Endometrium (tissue), 2 donors: ENCODE data around the gene ASCC1.
"Not testable (repeated sequence)": the region's sequence is repeated elsewhere in the genome, so short reads cannot be mapped to it uniquely, and the experiment has no call there.

Source experiments
- FAIRE-seq: peaks from 2 replicates; lab custom pipeline; 2012; peaks lifted over from hg19 to GRCh38; lab: Jason Lieb, UNC
- donor health status: control.
- donor health status: control.

The ASCC1 gene

DNA sequence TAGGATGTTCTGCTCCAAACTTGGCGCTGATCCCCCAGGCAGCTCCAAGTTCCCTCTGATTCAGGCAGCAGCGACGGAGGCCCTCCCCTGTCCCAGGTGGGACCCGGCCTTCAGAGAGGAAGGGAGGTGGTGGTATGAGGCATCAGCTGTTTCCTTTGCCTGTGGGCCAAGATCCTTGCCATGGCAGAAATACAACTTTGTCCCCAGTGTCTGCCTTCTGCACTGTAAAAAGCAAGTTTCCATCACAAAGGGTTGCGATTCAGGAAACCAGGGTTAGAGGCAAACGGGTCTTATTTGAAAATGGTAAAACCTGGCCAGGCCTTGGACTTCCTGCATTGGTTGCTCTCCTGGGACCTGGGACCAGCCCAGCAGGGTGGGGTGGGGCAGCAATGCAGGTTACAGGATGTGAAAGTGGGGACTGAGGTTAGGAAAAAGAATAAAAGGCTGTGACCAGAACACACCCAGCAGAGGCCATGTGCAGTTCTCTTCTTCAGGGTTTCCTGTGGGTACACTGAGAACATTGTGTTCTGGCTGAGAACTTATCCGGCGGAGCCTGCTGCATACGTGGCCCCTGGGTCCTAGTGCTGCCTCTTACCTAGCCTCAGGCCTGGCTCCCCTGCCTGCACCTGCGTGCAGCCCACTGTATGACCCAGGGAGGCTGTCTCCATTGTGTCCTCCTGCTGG is 32.5 kb upstream of the ASCC1 start:
- FAIRE-seq, result no peak

DNA sequence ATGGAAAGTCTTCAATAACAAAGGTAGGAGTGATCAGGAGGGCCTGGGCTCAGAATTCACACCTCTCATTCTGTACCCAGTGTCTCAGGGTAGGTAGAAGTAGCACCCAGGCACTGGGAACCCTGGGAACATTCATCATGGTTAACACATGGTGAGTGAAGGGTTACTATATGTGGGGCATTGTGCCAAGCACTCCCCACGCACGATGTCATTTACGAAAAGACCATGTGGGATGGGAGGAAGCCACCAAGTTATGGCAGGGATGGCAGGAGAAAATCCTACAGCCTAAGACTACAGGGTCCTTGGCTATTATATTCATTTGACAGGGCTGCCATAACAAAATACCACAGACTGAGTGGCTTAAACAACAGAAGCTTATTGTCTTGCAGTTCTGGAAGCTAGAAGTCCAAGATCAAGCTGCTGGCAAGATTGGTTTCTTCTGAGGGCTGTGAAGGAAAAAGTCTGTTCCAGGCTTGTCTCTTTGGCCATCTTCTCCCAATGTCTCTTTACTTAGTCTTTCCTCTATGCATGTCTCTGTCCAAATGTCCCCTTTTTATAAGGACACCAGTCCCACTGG is 30.0 kb upstream of the ASCC1 start:
- no peak for FAIRE-seq

- no peak for FAIRE-seq
These were observed 28.5 kb upstream of the ASCC1 start for GRCh38 chr10:72244573-72245038.

DNA sequence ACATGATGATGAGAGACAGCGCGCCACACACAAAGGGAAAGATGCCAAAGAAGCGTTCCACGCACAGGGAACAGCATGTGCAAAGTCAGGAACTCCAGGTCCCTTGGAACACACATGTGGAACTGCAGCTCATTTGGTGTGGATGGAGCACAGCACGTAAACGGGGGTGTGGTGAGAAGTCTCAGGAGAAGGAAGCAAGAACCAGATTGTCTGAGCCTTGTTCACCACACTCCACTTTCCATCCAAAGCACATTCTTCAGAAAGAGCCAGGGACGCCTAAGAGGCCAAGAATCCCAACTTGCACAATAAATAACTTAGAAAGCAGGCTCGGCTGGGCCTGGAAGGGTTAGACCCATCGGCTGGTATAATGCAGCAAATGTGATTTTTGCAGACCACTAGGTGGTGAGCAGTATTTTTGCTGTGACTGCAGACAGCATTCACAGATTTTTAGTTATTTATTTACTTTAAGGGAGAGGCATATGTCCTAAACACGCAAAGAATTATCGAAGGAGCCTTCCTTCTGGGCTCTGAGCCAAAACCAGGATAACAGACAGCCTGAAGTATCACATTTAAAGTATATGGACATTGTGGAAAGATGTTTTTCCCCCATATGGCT is 27.9 kb upstream of the ASCC1 start:
- FAIRE-seq, result no peak

- no peak for FAIRE-seq
These were observed 26.6 kb upstream of the ASCC1 start for GRCh38 chr10:72242675-72243074.

- no peak for FAIRE-seq
These were observed 25.7 kb upstream of the ASCC1 start for GRCh38 chr10:72241691-72242252.

DNA sequence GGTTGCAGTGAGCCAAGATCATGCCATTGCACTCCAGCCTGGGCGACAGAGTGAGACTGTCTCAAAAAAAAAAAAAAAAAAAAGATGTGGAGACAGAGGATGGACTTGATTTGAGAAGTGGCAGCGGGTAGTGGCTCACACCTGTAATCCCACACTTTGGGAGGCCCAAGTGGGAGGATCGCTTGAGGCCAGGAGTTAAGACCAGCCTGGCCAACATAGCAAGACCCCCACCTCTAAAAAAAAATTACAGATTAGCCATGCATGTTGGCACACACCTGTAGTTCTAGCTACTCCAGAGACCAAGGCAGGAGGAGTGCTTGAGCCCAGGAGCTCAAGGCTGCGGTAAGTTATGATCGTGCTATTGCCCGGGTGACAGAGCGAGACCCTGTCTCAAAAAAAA is 24.3 kb upstream of the ASCC1 start:
- no peak for FAIRE-seq

DNA sequence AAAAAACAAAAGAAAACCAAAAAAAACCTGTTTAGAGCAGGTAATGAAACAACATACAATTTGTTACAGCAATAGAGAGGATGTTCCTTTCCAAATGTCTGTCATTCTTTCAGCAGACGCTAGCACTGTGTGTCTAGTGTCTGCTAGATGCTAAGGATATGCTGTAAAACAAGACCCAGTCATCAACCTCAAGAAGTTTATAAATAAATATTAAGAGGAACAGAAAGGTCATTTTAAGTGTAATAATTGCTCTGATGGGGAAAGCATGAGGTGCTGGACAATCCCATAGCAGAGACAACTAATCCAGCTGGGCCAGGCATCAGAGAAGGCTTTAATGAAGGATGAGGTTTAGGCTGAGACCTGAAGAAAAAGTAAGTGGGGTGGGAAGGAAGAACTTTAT is 23.3 kb upstream of the ASCC1 start:
- no peak for FAIRE-seq

DNA sequence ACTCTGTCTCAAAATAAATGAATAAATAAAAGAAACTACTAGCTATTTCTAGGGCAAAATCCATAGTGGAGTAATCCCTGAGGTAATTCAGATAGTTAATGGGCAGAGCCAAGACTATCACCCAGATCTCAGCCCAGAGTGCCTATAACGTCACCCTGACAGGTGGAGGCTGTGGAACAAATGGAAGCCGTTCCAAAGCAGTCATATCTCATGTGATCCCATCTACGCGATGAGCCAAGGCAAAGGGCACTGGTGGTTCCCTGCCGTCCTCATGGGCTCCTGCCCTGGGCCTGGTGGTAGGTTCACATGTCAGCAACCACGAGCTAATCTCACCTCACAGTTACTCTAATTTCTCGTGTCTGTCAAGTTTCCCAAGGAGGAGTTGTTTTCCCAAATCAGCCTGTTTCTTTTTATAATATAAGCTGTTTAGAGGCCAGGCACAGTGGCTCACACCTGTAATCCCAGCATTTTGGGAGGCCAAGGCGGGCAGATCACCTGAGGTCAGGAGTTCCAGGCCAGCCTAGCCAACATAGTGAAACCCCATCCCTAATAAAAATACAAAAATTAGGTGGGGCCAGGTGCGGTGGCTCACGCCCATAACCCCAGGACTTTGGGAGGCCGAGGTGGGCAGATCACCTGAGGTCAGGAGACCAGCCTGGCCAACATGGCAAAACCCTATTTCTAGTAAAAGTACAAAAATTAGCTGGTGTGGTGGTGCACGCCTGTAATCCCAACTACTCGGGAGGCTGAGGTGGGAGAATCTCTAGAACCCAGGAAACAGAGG is 22.5 kb upstream of the ASCC1 start:
- no peak for FAIRE-seq

DNA sequence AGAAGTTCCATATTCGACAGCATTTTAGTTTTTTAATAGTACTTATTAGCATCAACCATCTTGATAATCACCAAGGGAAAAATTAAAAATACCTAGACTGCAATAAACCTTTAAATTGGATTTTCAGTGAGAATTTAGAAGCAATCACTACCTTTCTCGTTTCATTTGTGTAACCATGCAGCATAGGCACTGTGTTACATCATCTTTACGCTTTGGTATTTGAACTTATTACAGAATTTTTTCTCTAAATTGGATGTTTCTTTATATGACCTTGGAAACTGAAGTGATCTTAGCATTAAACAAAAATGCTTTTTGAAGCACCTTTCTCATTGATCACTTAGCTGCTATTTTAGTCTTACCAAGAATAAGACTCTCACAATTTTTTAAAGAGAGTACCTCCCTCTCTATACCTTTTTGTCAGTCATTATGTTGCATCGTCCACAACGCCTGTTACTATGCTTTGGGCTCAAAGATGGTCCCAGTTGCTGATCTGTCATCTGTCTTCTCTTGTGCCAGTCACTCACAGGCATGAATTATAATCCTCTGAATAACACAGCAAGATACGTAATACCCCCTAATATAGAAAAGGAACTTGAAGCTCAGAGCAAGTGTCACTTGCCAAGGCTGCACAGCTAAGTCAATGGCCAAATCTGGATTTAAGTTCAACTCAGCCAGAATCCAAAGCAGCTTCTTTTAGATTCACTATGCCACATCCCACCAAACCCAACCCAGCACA is 19.6 kb upstream of the ASCC1 start:
- FAIRE-seq, result no peak

GRCh38 chr10:72234560-72235095 is 18.6 kb upstream of the ASCC1 start:
- FAIRE-seq, result no peak

DNA sequence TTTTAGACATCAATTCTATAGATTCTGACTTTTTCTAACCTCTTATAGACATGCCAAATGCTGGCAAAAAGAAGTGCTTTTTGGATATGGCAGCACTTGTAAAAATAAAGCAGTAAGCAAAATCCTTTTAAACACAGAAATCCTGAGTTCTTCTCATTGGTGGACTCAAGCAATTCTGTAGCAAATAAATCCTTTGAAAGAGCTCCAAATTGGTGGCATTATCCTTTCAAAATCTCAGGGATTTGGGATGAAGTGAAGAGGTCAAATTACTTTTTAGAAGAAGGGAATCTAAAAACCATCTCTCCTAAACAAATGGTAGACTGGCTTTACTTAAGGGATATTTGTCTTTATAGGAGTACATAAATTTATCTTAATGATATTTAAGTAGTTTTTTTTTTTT is 17.5 kb upstream of the ASCC1 start:
- FAIRE-seq, result no peak

GRCh38 chr10:72229261-72230251 is 13.5 kb upstream of the ASCC1 start:
- no peak for FAIRE-seq

GRCh38 chr10:72228318-72228751 is 12.3 kb upstream of the ASCC1 start:
- no peak for FAIRE-seq

- no peak for FAIRE-seq
These were observed 11.8 kb upstream of the ASCC1 start for GRCh38 chr10:72227826-72228225.

DNA sequence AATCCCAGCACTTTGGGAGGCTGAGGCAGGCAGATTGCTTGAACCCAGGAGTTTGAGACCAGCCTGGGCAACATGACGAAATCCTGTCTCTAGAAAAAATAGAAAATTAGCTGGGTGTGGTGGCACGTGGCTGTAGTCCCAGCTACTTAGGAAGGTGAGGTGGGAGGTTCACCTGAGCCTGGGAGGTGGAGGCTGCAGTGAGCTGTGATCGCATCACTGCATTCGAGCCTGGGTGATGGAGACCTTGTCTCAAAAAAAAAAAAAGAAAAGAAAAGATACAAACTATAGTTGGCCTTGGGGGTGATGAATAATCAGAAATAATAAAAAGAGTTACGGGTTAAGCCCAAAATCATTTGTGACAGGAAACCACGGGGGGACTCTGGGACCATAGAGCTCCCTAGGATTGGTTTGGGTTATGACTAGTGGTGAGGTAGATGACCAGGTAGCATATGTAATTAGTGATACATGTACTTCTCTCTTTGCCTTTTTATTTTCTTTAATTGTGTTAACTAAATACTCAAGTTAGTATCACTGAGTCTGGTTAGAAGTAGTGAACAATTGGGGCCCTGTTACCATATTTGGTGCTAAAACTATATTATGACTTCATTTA is 10.4 kb upstream of the ASCC1 start:
- no peak for FAIRE-seq

DNA sequence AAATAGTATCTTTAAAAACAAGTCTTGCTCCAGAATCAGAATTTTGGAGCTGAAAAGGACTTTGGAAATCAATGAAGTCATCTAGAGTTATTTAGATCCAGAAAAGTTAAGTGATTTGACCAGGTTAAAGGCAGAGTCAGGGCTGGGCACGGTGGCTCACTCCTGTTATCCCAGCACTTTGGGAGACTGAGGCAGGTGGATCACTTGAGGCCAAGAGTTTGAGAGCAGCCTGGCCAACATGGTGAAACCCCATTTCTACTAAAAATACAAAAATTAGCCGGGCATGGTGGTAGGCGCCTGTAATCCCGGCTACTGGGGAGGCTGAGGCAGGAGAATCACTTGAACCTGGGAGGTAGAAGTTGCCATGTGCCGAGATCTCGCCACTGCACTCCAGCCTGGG is 8.1 kb upstream of the ASCC1 start:
- FAIRE-seq, result not testable (repeated sequence)

- no peak for FAIRE-seq
These were observed 7.6 kb upstream of the ASCC1 start for GRCh38 chr10:72223743-72224101.

DNA sequence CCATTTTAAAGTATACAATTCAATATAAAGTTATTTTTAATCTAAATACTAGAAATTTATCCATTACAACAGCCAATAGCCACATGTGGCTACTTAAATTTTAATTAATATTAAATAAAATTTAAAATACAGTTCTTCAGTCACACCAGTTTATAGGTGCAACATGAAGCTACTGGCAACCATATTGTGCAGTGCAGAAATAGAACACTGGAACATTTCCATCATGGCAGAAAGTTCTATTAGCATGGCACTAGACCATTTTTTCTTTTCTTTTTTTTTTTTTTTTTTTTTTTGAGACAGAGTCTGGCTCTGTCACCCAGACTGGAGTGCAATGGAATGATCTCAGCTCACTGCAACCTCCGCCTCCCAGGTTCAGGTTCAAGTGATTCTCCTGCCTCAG is 5.2 kb upstream of the ASCC1 start:
- FAIRE-seq, result no peak

GRCh38 chr10:72220637-72221036 is 4.6 kb upstream of the ASCC1 start:
- no peak for FAIRE-seq
